Measurements from ENCODE around the gene SLC44A4.
"Not testable (repeated sequence)": the region's sequence is repeated elsewhere in the genome, so short reads cannot be mapped to it uniquely, and the experiment has no call there.

DNA sequence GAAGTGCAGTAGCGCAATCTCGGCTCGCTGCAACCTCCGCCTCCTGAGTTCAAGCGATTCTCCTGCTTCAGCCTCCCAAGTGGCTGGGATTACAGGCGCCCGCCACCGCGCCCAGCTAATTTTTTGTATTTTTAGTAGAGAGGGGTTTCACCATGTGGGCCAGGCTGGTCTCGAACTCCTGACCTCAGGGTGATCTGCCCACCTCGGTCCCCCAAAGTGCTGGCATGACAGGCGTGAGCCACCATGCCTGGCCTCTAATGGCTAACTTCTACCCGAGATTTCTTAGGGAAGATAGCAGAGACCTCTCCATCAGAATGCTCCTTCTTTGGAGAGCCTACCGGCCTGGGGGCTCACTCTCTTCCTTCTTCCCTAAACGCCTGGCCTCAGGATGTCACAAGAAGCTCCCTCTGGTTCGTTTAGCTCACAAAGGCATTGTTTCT lies 14.7 kb downstream of the SLC44A4 start:
- TF ChIP-seq CTCF, POLR2A (IDR thresholded peaks at IDR 0.05): not testable (repeated sequence)

Data from vagina (tissue), 2 donors.